Right lobe of liver (tissue), 4 donors: ENCODE results near the gene GJD3.

Source experiments
- POLR2A ChIP-seq: fragments of 450-650 bp; IDR thresholded peaks from one replicate; pipeline ENCODE4 v1.6.1; 2017; ENCODE audit warnings: antibody characterized with exemption, mild to moderate bottlenecking
- TF ChIP-seq, protein P1 (sequence below), 4 donors: fragments of 200-600 bp in 3 of 4; fragments of 450-650 bp in 1 of 4; IDR thresholded peaks; one replicate each; pipeline versions ENCODE4 v1.5.1 to v1.8.0; 2016 to 2022; ENCODE audit warnings: antibody characterized with exemption in 4 of 4, mild to moderate bottlenecking in 2 of 4
- donor health status: DM: no; HTN: no; CAD: no.
- donor health status: DM: no; HTN: no; CAD: no.
- donor health status: DM: no; HTN: yes; CAD: no.

GRCh38 chr17:40362696-40363110 lies 1.8 kb downstream of the GJD3 start:
- TF ChIP-seq, protein P1, sequence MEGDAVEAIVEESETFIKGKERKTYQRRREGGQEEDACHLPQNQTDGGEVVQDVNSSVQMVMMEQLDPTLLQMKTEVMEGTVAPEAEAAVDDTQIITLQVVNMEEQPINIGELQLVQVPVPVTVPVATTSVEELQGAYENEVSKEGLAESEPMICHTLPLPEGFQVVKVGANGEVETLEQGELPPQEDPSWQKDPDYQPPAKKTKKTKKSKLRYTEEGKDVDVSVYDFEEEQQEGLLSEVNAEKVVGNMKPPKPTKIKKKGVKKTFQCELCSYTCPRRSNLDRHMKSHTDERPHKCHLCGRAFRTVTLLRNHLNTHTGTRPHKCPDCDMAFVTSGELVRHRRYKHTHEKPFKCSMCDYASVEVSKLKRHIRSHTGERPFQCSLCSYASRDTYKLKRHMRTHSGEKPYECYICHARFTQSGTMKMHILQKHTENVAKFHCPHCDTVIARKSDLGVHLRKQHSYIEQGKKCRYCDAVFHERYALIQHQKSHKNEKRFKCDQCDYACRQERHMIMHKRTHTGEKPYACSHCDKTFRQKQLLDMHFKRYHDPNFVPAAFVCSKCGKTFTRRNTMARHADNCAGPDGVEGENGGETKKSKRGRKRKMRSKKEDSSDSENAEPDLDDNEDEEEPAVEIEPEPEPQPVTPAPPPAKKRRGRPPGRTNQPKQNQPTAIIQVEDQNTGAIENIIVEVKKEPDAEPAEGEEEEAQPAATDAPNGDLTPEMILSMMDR (IDR thresholded peaks at IDR 0.05) = peak; percentile 61 to 73 (median 64)
- TF ChIP-seq POLR2A = peak; percentile 60
